OCI-LY7 (cell line): Measurements from ENCODE around the gene TMCC1. TPM values are rescaled to one million over a fixed set of nuclear protein-coding genes. Genes with fewer than 3 reads are reported as not detected.

Experiments used
- Bru-seq: library from RNA; stranded (reverse); fragments of 400-500 nt; gene quantifications from one replicate; lab custom pipeline; 2021; lab: Mats Ljungman, UMichigan
- BruChase-seq, 2 experiments: library from RNA; stranded (reverse); fragments of 400-500 nt; gene quantifications; one replicate each; lab custom pipeline; 2021; lab: Mats Ljungman, UMichigan
- BruUV-seq: library from RNA; stranded (reverse); fragments of 400-500 nt; replicated peaks from 2 replicates; lab custom pipeline; 2021; lab: Mats Ljungman, UMichigan
- CTCF ChIA-PET: fragments of 300-600 bp; sonication (Branson Sonifier 250); formaldehyde crosslinking; loops from one replicate; lab custom pipeline; 2022; ENCODE audit warnings: antibody characterized with exemption; ENCODE audit not compliant: unreplicated experiment; lab: Charles Lee
- POLR2A ChIA-PET: fragments of 300-600 bp; sonication (Branson Sonifier 250); formaldehyde crosslinking; loops from one replicate; lab custom pipeline; 2022; ENCODE audit warnings: antibody characterized with exemption; lab: Charles Lee
- DNase-seq: peaks from one replicate; pipeline ENCODE4 v3.0.0-alpha.2; 2015; ENCODE audit warnings: low spot score
- H2AFZ ChIP-seq: fragments of 200-600 bp; sonication (generic), shearing (Covaris generic); 2 replicates; pipeline ENCODE4 v1.6.1; 2014; ENCODE audit warnings: mild to moderate bottlenecking, antibody characterized with exemption, low read length, moderate library complexity
- H3K27ac ChIP-seq: fragments of 200-600 bp; sonication (generic); 2 replicates; pipeline ENCODE4 v1.5.1; 2014; ENCODE audit warnings: mixed run types, low read depth, mild to moderate bottlenecking, moderate library complexity, low read length, inconsistent platforms; ENCODE audit not compliant: poor library complexity, severe bottlenecking
- H3K36me3 ChIP-seq: fragments of 200-600 bp; sonication (generic); 2 replicates; pipeline ENCODE4 v1.6.1; 2014; ENCODE audit warnings: mild to moderate bottlenecking, antibody characterized with exemption, low read length, moderate library complexity, mixed read lengths; ENCODE audit not compliant: insufficient read depth
- H3K4me1 ChIP-seq: fragments of 200-600 bp; sonication (generic); 2 replicates; pipeline ENCODE4 v1.5.1; 2014; ENCODE audit warnings: mild to moderate bottlenecking, low read length; ENCODE audit not compliant: insufficient read depth, poor library complexity, severe bottlenecking
- H3K4me2 ChIP-seq: fragments of 200-600 bp; sonication (generic); 2 replicates; pipeline ENCODE4 v1.6.1; 2014; ENCODE audit warnings: mild to moderate bottlenecking, low read length
- H3K4me3 ChIP-seq: fragments of 200-600 bp; sonication (generic); 2 replicates; pipeline ENCODE4 v1.5.1; 2014; ENCODE audit warnings: mild to moderate bottlenecking, low read depth, low read length; ENCODE audit not compliant: poor library complexity, severe bottlenecking
- H3K79me2 ChIP-seq: fragments of 200-600 bp; sonication (generic); 2 replicates; pipeline ENCODE4 v1.6.1; 2016; ENCODE audit warnings: low read depth, mild to moderate bottlenecking, low read length, moderate library complexity, mixed read lengths; ENCODE audit not compliant: insufficient read depth
- H3K9me2 ChIP-seq: fragments of 200-600 bp; sonication (generic); 2 replicates; pipeline ENCODE4 v1.6.1; 2016; ENCODE audit warnings: mild to moderate bottlenecking, low read length, mixed read lengths; ENCODE audit not compliant: insufficient read depth
- H3K9me3 ChIP-seq: fragments of 200-600 bp; sonication (generic); 2 replicates; pipeline ENCODE4 v1.6.1; 2014; ENCODE audit warnings: mild to moderate bottlenecking, mixed run types, low read length, mixed read lengths
- H4K20me1 ChIP-seq: fragments of 200-600 bp; sonication (generic); 2 replicates; pipeline ENCODE4 v1.6.1; 2014; ENCODE audit warnings: mild to moderate bottlenecking, antibody characterized with exemption, low read length, moderate library complexity, mixed read lengths; ENCODE audit not compliant: insufficient read depth
- CTCF ChIP-seq: fragments of 200-600 bp; sonication (generic); conservative IDR thresholded peaks from 2 replicates; pipeline ENCODE4 v1.5.1; 2014; ENCODE audit warnings: mild to moderate bottlenecking, antibody characterized with exemption, low read length, moderate library complexity, mixed read lengths
- EZH2phosphoT487 ChIP-seq: fragments of 200-600 bp; sonication (generic); IDR thresholded peaks from 2 replicates; pipeline ENCODE4 v1.6.1; 2018; ENCODE audit warnings: low read depth, borderline replicate concordance, mild to moderate bottlenecking, mixed run types, antibody characterized with exemption, low read length, moderate library complexity, mixed read lengths
- intact Hi-C: fragments of 100-400 bp; cut with micrococcal nuclease; formaldehyde crosslinking; loops from one replicate; pipeline ENCODE4 v1.10.0; 2022; ENCODE audit not compliant: unreplicated experiment
- long read RNA-seq: library from polyadenylated mRNA; stranded (forward); transcript quantifications from one replicate; pipeline ENCODE4 v2.0.0, GENCODE V29; 2022
- total RNA-seq, 2 experiments: library from RNA; depleted of rRNA in 1 of 2; stranded (reverse); fragments of >200 nt in 1 of 2; shearing (Covaris generic) in 1 of 2; gene quantifications; 2 replicates each; pipeline ENCODE4 v1.2.3, GENCODE V29; 2014 to 2022

The TMCC1 gene
- 24.0 and 31.7 TPM in 2 replicates for total RNA-seq (2014; rRNA removed; shearing (Covaris generic))
- total RNA-seq (2022): 35.6 and 38.8 TPM in 2 replicates
- Bru-seq, nascent RNA: percentile 82 among the genes with signal in this experiment
- BruChase-seq, experiment 1, labeled RNA remaining after a 6-hour chase: percentile 82 among the genes with signal in this experiment
- percentile 74 among the genes with signal in this experiment for BruChase-seq, experiment 2, labeled RNA remaining after a 2-hour chase
- long read RNA-seq, full-length matches to known transcripts: 1 of 13 reads
- long read RNA-seq, partial matches to known transcripts: 1 of 13 reads
- long read RNA-seq, other reads (novel, unspliced or antisense): 11 of 13 reads

GRCh38 chr3:129893581-129894070 lies at the start of gene TMCC1:
TSS of gene TMCC1 (minus strand) at chr3:129893711.
- peak; percentile 94 for DNase-seq
- no TSS peak for BruUV-seq
- H4K20me1 ChIP-seq: no peaks in the 10 kb centered on the region
- H3K36me3 ChIP-seq: peaks cover 7% of the 10 kb centered on the region; the same call in 1 of the 2 replicates
- H3K9me3 ChIP-seq: no peaks in the 10 kb centered on the region
- no peaks in the 10 kb centered on the region for H3K9me2 ChIP-seq
- H3K27ac ChIP-seq: peak within 1 kb of the TSS; percentile 86
- peaks cover 41% of the 10 kb centered on the region for H3K4me1 ChIP-seq
- ChIA-PET CTCF (no interaction called here), POLR2A (interaction anchor here (0.5 to 2.3 kb wide), 8 partner anchors 9 to 991 kb away, joined by 3 to 8 read pairs (median 4); no protein-coding TSS in a partner anchor)
- peaks cover 51% of the 10 kb centered on the region for H3K79me2 ChIP-seq
- peak within 1 kb of the TSS; percentile 91 for H3K4me2 ChIP-seq
- intact Hi-C loops: loop anchor here (5.0 to 10.0 kb wide), 2 partner anchors 66 to 449 kb away; partner anchors contain the start of gene IFT122
- peak within 1 kb of the TSS; percentile 85 for H3K4me3 ChIP-seq
- H2AFZ ChIP-seq: peak within 1 kb of the TSS; percentile 84
- TF ChIP-seq EZH2phosphoT487 (no peak), CTCF (no peak)

- intact Hi-C loops: no loop called here
- Histone ChIP-seq H3K9me2 (no peaks in the 10 kb centered on the region), H3K36me3 (no peaks in the 10 kb centered on the region), H4K20me1 (no peaks in the 10 kb centered on the region), H3K27ac (no peak overlapping the region), H3K9me3 (no peaks in the 10 kb centered on the region), H3K79me2 (no peaks in the 10 kb centered on the region), H3K4me2 (no peak overlapping the region), H3K4me3 (no peak overlapping the region), H3K4me1 (no peaks in the 10 kb centered on the region), H2AFZ (no peak overlapping the region)
- TF ChIP-seq EZH2phosphoT487 (no peak), CTCF (no peak)
- ChIA-PET POLR2A (interaction anchor here (0.6 to 0.9 kb wide), 3 partner anchors 17 to 384 kb away, joined by 3 read pairs; no protein-coding TSS in a partner anchor), CTCF (interaction anchor here (1.0 to 1.6 kb wide), 2 partner anchors 154 to 155 kb away, joined by 3 to 4 read pairs; no protein-coding TSS in a partner anchor)
- DNase-seq: no peak
- BruUV-seq: no TSS peak
Measured at GRCh38 chr3:129943020-129943419, 49.5 kb upstream of the TMCC1 start.
